ENCODE measurements around the gene TPSAB1.

The TPSAB1 gene

GRCh38 chr16:1212616-1213194 lies 27.8 kb upstream of the TPSAB1 start:
- Histone ChIP-seq H3K4me1 (ENCODE audit: low read depth, poor library complexity, severe bottlenecking) (no peaks in the 10 kb centered on the region), H2AFZ (ENCODE audit: low read depth) (no peak overlapping the region), H3K4me2 (no peak overlapping the region), H3K4me3 (IDR thresholded peaks at IDR 0.05; ENCODE audit: insufficient read depth, low read depth, low read length) (no peak overlapping the region), H3K27ac (no peak overlapping the region), H3K79me2 (ENCODE audit: insufficient read depth, low read depth) (no peaks in the 10 kb centered on the region), H4K20me1 (ENCODE audit: insufficient read depth) (no peaks in the 10 kb centered on the region), H3K27me3 (ENCODE audit: insufficient read depth, low read depth) (peaks cover 96% of the 10 kb centered on the region), H3K9ac (no peak overlapping the region), H3K36me3 (ENCODE audit: insufficient read depth) (no peaks in the 10 kb centered on the region)
- TF ChIP-seq, protein P1, sequence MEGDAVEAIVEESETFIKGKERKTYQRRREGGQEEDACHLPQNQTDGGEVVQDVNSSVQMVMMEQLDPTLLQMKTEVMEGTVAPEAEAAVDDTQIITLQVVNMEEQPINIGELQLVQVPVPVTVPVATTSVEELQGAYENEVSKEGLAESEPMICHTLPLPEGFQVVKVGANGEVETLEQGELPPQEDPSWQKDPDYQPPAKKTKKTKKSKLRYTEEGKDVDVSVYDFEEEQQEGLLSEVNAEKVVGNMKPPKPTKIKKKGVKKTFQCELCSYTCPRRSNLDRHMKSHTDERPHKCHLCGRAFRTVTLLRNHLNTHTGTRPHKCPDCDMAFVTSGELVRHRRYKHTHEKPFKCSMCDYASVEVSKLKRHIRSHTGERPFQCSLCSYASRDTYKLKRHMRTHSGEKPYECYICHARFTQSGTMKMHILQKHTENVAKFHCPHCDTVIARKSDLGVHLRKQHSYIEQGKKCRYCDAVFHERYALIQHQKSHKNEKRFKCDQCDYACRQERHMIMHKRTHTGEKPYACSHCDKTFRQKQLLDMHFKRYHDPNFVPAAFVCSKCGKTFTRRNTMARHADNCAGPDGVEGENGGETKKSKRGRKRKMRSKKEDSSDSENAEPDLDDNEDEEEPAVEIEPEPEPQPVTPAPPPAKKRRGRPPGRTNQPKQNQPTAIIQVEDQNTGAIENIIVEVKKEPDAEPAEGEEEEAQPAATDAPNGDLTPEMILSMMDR (conservative IDR thresholded peaks at IDR 0.05; ENCODE audit: low read depth, low read length): no peak

DNA sequence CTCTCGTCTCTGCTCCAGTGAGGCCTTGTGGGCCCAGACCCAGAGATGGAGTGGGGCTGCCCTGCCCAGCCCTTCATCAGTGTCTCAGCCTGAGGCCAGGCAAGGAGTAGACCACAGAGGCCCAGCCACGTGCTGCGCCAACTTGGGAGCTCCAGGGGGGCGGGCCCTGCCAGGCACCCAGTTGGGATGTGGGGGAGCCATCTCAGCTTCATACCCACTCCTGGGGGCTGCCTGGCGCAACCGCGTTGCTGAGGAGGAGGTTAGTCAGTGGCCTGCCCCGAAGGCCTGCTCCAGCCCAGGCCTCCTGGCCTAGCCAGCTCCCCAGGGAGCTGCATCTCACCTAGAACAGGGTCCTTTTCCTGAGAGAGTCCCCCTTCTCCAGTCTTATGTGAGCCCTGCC lies 27.3 kb upstream of the TPSAB1 start:
- peaks cover 96% of the 10 kb centered on the region for H3K27me3 ChIP-seq (ENCODE audit: insufficient read depth, low read depth)
- TF ChIP-seq, protein P1 (conservative IDR thresholded peaks at IDR 0.05; ENCODE audit: low read depth, low read length): no peak

GRCh38 chr16:1213796-1214372 lies 26.6 kb upstream of the TPSAB1 start:
- Histone ChIP-seq H3K36me3 (ENCODE audit: insufficient read depth) (no peaks in the 10 kb centered on the region), H3K4me2 (no peak overlapping the region), H3K4me1 (ENCODE audit: low read depth, poor library complexity, severe bottlenecking) (no peaks in the 10 kb centered on the region), H3K4me3 (IDR thresholded peaks at IDR 0.05; ENCODE audit: insufficient read depth, low read depth, low read length) (no peak overlapping the region), H2AFZ (ENCODE audit: low read depth) (no peak overlapping the region), H3K27me3 (ENCODE audit: insufficient read depth, low read depth) (peaks cover 94% of the 10 kb centered on the region), H4K20me1 (ENCODE audit: insufficient read depth) (no peaks in the 10 kb centered on the region), H3K9ac (no peak overlapping the region), H3K27ac (no peak overlapping the region), H3K79me2 (ENCODE audit: insufficient read depth, low read depth) (no peaks in the 10 kb centered on the region)
- TF ChIP-seq, protein P1 (conservative IDR thresholded peaks at IDR 0.05; ENCODE audit: low read depth, low read length): no peak

More for the DNA sequence above, 27.3 kb upstream of the TPSAB1 start:
- no peak overlapping the region for H3K4me3 ChIP-seq (IDR thresholded peaks at IDR 0.05; ENCODE audit: insufficient read depth, low read depth, low read length)
- H3K4me1 ChIP-seq (ENCODE audit: low read depth, poor library complexity, severe bottlenecking): no peaks in the 10 kb centered on the region
- H2AFZ ChIP-seq (ENCODE audit: low read depth): no peak overlapping the region
- no peak overlapping the region for H3K27ac ChIP-seq
- H3K4me2 ChIP-seq: no peak overlapping the region
- H3K79me2 ChIP-seq (ENCODE audit: insufficient read depth, low read depth): no peaks in the 10 kb centered on the region
- H3K9ac ChIP-seq: no peak overlapping the region
- H3K36me3 ChIP-seq (ENCODE audit: insufficient read depth): no peaks in the 10 kb centered on the region
- H4K20me1 ChIP-seq (ENCODE audit: insufficient read depth): no peaks in the 10 kb centered on the region

GRCh38 chr16:1214719-1215118 lies 25.8 kb upstream of the TPSAB1 start:
- H3K4me3 ChIP-seq (IDR thresholded peaks at IDR 0.05; ENCODE audit: insufficient read depth, low read depth, low read length): no peak overlapping the region
- H3K79me2 ChIP-seq (ENCODE audit: insufficient read depth, low read depth): no peaks in the 10 kb centered on the region
- no peak overlapping the region for H3K4me2 ChIP-seq
- peaks cover 95% of the 10 kb centered on the region for H3K27me3 ChIP-seq (ENCODE audit: insufficient read depth, low read depth)
- TF ChIP-seq, protein P1 (conservative IDR thresholded peaks at IDR 0.05; ENCODE audit: low read depth, low read length): no peak
- no peak overlapping the region for H3K27ac ChIP-seq
- H3K36me3 ChIP-seq (ENCODE audit: insufficient read depth): no peaks in the 10 kb centered on the region
- H4K20me1 ChIP-seq (ENCODE audit: insufficient read depth): no peaks in the 10 kb centered on the region
- no peak overlapping the region for H2AFZ ChIP-seq (ENCODE audit: low read depth)
- H3K9ac ChIP-seq: no peak overlapping the region
- H3K4me1 ChIP-seq (ENCODE audit: low read depth, poor library complexity, severe bottlenecking): no peaks in the 10 kb centered on the region
